Body of pancreas (tissue), 4 donors: Measurements from ENCODE around the gene CARD19.

ENCODE experiments used
- CTCF ChIP-seq, 7 experiments: fragments of 450-650 bp in 4 of 7; fragments of 200-600 bp in 3 of 7; sonication (generic) in 3 of 7; IDR thresholded peaks; one replicate each; pipeline ENCODE4 v1.5.1; 2016 to 2019; ENCODE audit warnings: antibody characterized with exemption in 7 of 7
- POLR2A ChIP-seq, 3 donors: fragments of 450-650 bp; IDR thresholded peaks; one replicate each; pipeline ENCODE4 v1.6.1; 2016; ENCODE audit warnings: antibody characterized with exemption in 3 of 3, mild to moderate bottlenecking in 2 of 3

DNA sequence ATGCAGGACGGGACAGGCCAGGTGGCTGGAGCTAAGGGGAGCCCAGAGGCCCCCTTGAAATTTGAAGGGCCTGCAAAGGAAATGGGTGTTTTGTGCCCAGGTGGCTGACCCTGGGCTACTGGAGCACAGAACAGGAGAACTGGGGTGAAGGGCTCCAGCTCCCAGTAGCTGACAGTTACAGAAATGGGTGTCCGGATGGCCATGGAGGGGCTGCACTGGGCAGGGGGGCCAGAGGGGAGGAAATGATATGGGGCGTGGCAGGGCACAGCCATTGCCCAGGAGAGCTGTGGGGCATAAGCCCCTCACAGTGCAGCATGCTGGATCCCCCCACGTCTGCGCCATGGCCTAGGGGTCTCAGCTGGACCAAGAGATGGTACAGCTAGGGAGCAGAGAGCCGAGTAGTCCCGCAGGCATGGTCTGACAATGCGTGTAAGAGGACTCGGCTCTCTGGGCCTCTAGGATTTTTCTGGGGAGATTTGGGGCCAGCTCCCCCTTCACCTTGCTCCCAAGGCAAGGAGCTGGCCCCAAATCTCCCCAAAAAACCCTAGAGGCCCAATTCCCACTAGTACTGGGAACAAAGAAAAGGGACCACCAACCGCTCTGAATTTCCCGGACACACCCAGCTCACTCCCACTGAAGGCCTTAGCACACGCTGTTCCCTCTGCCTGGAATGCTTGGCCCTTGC is 7.9 kb upstream of the CARD19 start:
- TF ChIP-seq CTCF (IDR thresholded peaks at IDR 0.05) (no peak), POLR2A (IDR thresholded peaks at IDR 0.05) (no peak)
